Suprapubic skin (tissue), 4 donors: ENCODE measurements around the gene PPP3R1. TPM values are rescaled to one million over a fixed set of nuclear protein-coding genes. Genes with fewer than 3 reads are reported as not detected.

Source experiments
- DNase-seq, 2 donors: peaks; one replicate each; pipeline ENCODE4 v3.0.0-alpha.2; 2019; ENCODE audit warnings: low spot score in 2 of 2
- H3K27ac ChIP-seq: fragments of 200-600 bp; sonication (generic); one replicate; pipeline ENCODE4 v1.5.1; 2019
- H3K27me3 ChIP-seq: fragments of 200-600 bp; sonication (generic); one replicate; pipeline ENCODE4 v1.5.1; 2019
- H3K36me3 ChIP-seq: fragments of 200-600 bp; sonication (generic); one replicate; pipeline ENCODE4 v1.5.1; 2019
- H3K4me1 ChIP-seq: fragments of 200-600 bp; sonication (generic); one replicate; pipeline ENCODE4 v1.5.1; 2019
- H3K4me3 ChIP-seq: fragments of 200-600 bp; sonication (generic); one replicate; pipeline ENCODE4 v1.5.1; 2019; ENCODE audit warnings: mild to moderate bottlenecking
- H3K9me3 ChIP-seq: fragments of 200-600 bp; sonication (generic); one replicate; pipeline ENCODE4 v1.5.1; 2019
- EP300 ChIP-seq: sonication (generic); formaldehyde crosslinking; IDR thresholded peaks from one replicate; pipeline ENCODE4 v1.6.1; 2017; ENCODE audit warnings: antibody characterized with exemption
- POLR2A ChIP-seq, 2 donors: fragments of 450-650 bp; IDR thresholded peaks; one replicate each; pipeline ENCODE4 v1.6.1; 2017; ENCODE audit warnings: antibody characterized with exemption in 2 of 2, mild to moderate bottlenecking in 2 of 2, moderate library complexity in 2 of 2
- POLR2AphosphoS5 ChIP-seq, 3 donors: sonication (generic); formaldehyde crosslinking; IDR thresholded peaks; one replicate each; pipeline ENCODE4 v1.6.1; 2017; ENCODE audit warnings: antibody characterized with exemption in 3 of 3
- WGBS: methylation state at CpG from one replicate; pipeline ENCODE4 v1.1.5; 2018; 5-methylcytosine and 5-hydroxymethylcytosine counted together
- total RNA-seq, 4 donors: library from RNA; depleted of rRNA; stranded (reverse); fragments of >200 nt; gene quantifications; one replicate each; pipeline ENCODE4 v1.1.0, GENCODE V29; 2016
- TF ChIP-seq, protein P1 (sequence below), 2 donors: fragments of 200-600 bp in 1 of 2; fragments of 450-650 bp in 1 of 2; sonication (generic) in 1 of 2; IDR thresholded peaks; one replicate each; pipeline ENCODE4 v1.5.1; 2016 to 2019; ENCODE audit warnings: antibody characterized with exemption in 2 of 2, mild to moderate bottlenecking in 1 of 2, moderate library complexity in 1 of 2

The PPP3R1 gene
- total RNA-seq, 4 donors from 2014 or later = 31.3 to 40.0 (median 36.2) TPM

DNA sequence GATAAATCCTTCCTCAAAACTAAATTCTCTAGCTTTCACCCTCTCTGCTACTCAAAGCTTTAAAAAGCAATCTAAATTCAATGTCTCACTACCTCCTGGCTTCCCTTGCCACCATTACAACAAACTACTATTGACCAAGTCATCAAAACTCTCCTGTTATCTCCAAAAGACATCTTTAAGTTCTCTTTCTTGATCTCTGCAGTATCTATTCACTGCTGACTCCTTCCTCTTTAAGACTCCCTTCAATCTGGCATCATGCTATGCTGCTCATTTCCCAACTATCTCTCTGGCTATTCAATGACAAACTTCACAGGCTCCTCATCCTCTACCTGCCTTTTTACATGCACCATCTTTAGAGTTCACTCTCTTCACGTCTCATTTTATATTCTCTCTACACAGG, 5.9 kb downstream of the PPP3R1 start:
- DNase-seq = no peak
- Histone ChIP-seq H3K9me3 (no peaks in the 10 kb centered on the region), H3K36me3 (no peaks in the 10 kb centered on the region), H3K4me1 (peaks cover 68% of the 10 kb centered on the region), H3K27ac (no peak overlapping the region), H3K27me3 (no peaks in the 10 kb centered on the region), H3K4me3 (no peak overlapping the region)
- TF ChIP-seq, protein P1, sequence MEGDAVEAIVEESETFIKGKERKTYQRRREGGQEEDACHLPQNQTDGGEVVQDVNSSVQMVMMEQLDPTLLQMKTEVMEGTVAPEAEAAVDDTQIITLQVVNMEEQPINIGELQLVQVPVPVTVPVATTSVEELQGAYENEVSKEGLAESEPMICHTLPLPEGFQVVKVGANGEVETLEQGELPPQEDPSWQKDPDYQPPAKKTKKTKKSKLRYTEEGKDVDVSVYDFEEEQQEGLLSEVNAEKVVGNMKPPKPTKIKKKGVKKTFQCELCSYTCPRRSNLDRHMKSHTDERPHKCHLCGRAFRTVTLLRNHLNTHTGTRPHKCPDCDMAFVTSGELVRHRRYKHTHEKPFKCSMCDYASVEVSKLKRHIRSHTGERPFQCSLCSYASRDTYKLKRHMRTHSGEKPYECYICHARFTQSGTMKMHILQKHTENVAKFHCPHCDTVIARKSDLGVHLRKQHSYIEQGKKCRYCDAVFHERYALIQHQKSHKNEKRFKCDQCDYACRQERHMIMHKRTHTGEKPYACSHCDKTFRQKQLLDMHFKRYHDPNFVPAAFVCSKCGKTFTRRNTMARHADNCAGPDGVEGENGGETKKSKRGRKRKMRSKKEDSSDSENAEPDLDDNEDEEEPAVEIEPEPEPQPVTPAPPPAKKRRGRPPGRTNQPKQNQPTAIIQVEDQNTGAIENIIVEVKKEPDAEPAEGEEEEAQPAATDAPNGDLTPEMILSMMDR (IDR thresholded peaks at IDR 0.05) = no peak
- TF ChIP-seq POLR2AphosphoS5 (IDR thresholded peaks at IDR 0.05) (no peak), POLR2A (IDR thresholded peaks at IDR 0.05) (no peak), EP300 (no peak)
- WGBS = 77% methylated on average over 1 of the region's 1 CpG

DNA sequence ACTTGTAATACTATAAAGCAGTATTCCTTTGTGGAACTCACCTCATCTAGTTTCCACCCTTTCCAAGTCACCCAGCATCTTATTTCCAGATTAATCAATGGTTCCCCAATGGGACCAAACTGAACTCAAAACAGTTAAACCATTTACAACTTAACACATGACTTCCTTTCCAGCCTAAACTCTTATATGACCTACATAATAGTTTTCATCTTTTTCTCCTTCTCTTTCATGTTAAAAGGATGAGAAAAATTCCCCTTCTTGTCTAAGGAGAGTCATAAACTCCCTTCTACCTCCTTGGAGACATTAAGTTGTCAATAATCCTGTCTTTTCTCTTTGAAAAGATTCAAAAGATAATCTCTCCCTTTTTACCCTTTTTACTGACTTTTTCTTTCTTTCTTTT, 6.7 kb downstream of the PPP3R1 start:
- no peak for DNase-seq
- H3K4me3 ChIP-seq = no peak overlapping the region
- H3K9me3 ChIP-seq = no peaks in the 10 kb centered on the region
- H3K36me3 ChIP-seq = no peaks in the 10 kb centered on the region
- H3K4me1 ChIP-seq = peaks cover 67% of the 10 kb centered on the region
- no peaks in the 10 kb centered on the region for H3K27me3 ChIP-seq
- TF ChIP-seq, protein P1 (IDR thresholded peaks at IDR 0.05) = no peak
- no peak for TF ChIP-seq EP300
- no peak for TF ChIP-seq POLR2A (IDR thresholded peaks at IDR 0.05)
- TF ChIP-seq POLR2AphosphoS5 (IDR thresholded peaks at IDR 0.05) = no peak
- H3K27ac ChIP-seq = no peak overlapping the region

DNA sequence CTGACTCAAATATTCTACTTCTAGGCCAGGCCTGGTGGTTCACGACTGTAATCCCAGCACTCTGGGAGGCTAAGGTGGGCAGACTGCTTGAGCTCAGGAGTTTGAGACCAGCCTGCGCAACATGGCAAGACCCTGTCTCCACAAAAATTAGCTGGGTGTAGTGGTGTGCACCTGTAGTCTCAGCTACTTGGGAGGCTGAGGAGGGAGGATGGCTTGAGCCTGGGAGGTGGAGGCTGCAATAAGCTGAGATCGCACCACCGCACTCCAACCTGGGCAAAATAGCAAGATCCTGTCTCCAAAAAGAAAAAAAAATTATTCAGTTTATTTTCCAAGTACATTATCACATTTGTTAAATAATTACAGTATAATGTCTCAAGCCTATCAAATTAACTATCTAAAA, 7.3 kb downstream of the PPP3R1 start:
- Histone ChIP-seq H3K4me1 (peaks cover 67% of the 10 kb centered on the region), H3K4me3 (no peak overlapping the region), H3K27me3 (no peaks in the 10 kb centered on the region), H3K27ac (no peak overlapping the region), H3K36me3 (no peaks in the 10 kb centered on the region), H3K9me3 (no peaks in the 10 kb centered on the region)
- 95% methylated on average over 4 of the region's 4 CpGs for WGBS
- TF ChIP-seq POLR2A (IDR thresholded peaks at IDR 0.05) = no peak
- no peak for TF ChIP-seq POLR2AphosphoS5 (IDR thresholded peaks at IDR 0.05)
- TF ChIP-seq, protein P1 (IDR thresholded peaks at IDR 0.05) = no peak
- TF ChIP-seq EP300 = no peak
- DNase-seq = no peak

DNA sequence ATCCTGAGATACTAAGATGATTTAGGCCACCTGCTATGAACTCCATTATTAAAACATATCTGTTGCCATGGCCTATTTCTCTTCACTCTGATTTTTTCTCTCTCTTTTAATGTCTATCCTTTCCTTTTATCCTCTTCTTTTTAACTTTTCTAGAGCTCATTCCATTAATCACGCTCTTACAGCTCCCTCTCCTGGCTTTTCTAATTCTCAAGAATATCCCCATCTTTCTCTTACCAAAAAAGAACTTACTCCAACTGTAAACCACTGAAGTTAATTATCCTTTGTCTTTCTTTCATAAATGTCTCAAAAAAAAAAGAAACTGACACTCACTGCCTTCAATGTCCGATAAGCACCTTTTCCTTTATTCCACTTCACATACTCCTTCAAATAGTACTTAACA, 7.9 kb downstream of the PPP3R1 start:
- H3K4me3 ChIP-seq = no peak overlapping the region
- no peak for TF ChIP-seq EP300
- no peak for TF ChIP-seq POLR2AphosphoS5 (IDR thresholded peaks at IDR 0.05)
- no peak for TF ChIP-seq POLR2A (IDR thresholded peaks at IDR 0.05)
- TF ChIP-seq, protein P1 (IDR thresholded peaks at IDR 0.05) = no peak
- no peaks in the 10 kb centered on the region for H3K9me3 ChIP-seq
- WGBS = 70% methylated on average over 2 of the region's 2 CpGs
- no peak for DNase-seq
- H3K27ac ChIP-seq = no peak overlapping the region
- H3K27me3 ChIP-seq = no peaks in the 10 kb centered on the region
- no peaks in the 10 kb centered on the region for H3K36me3 ChIP-seq
- H3K4me1 ChIP-seq = peaks cover 67% of the 10 kb centered on the region

DNA sequence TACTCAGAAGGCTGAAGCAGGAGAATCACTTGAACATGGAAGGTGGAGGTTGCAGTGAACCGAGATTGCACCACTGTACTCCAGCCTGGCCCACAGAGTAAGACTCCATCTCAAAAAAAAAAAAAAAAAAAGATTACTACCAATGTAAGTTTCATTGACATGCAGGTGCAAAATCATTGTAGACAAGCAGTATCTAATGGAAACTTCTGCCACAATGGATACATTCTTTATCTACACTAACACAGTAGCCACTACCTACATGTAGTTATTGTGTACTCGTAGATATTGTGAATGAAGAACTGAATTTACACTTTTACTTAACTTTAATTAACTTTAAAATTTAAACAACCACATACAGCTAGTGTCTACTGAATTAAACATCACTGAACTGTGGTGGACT, 10.6 kb downstream of the PPP3R1 start:
- no peaks in the 10 kb centered on the region for H3K36me3 ChIP-seq
- 94% methylated on average over 2 of the region's 2 CpGs for WGBS
- no peaks in the 10 kb centered on the region for H3K9me3 ChIP-seq
- no peak overlapping the region for H3K4me3 ChIP-seq
- peaks cover 63% of the 10 kb centered on the region for H3K4me1 ChIP-seq
- TF ChIP-seq POLR2AphosphoS5 (IDR thresholded peaks at IDR 0.05) (no peak), EP300 (no peak), POLR2A (IDR thresholded peaks at IDR 0.05) (no peak)
- TF ChIP-seq, protein P1 (IDR thresholded peaks at IDR 0.05) = no peak
- no peak for DNase-seq
- H3K27me3 ChIP-seq = no peaks in the 10 kb centered on the region
- H3K27ac ChIP-seq = no peak overlapping the region
